Trophoblast cell (in vitro differentiated cells and primary cell): ENCODE data around the gene TPX2.

ENCODE experiments used
- DNase-seq, 2 donors: peaks; one replicate each; pipeline ENCODE4 v3.0.0-alpha.2; 2016
- H2AFZ ChIP-seq: 2 replicates; pipeline ENCODE4 v1.6.1; 2013; ENCODE audit warnings: low read length, moderate library complexity, mild to moderate bottlenecking; ENCODE audit not compliant: insufficient read depth, poor library complexity
- H2AK5ac ChIP-seq: 2 replicates; pipeline ENCODE4 v1.6.1; 2013; ENCODE audit warnings: mild to moderate bottlenecking, low read length
- H2BK120ac ChIP-seq: 2 replicates; pipeline ENCODE4 v1.6.1; 2013; ENCODE audit warnings: low read length, mild to moderate bottlenecking, moderate library complexity; ENCODE audit not compliant: insufficient read depth, poor library complexity
- H2BK12ac ChIP-seq: 2 replicates; pipeline ENCODE4 v1.6.1; 2013; ENCODE audit warnings: mild to moderate bottlenecking, low read length, moderate library complexity
- H2BK5ac ChIP-seq: 2 replicates; pipeline ENCODE4 v1.6.1; 2013; ENCODE audit warnings: low read length, low read depth, moderate library complexity, mild to moderate bottlenecking; ENCODE audit not compliant: poor library complexity
- H3K14ac ChIP-seq: 2 replicates; pipeline ENCODE4 v1.6.1; 2013; ENCODE audit warnings: mild to moderate bottlenecking, low read length
- H3K18ac ChIP-seq: 2 replicates; pipeline ENCODE4 v1.6.1; 2013; ENCODE audit warnings: mild to moderate bottlenecking, low read length
- H3K23ac ChIP-seq: 2 replicates; pipeline ENCODE4 v1.6.1; 2013; ENCODE audit warnings: low read length
- H3K27ac ChIP-seq: 2 replicates; pipeline ENCODE4 v1.5.1; 2013; ENCODE audit warnings: low read depth, mild to moderate bottlenecking, inconsistent platforms, low read length, moderate library complexity
- H3K27me3 ChIP-seq: 2 replicates; pipeline ENCODE4 v1.6.1; 2013; ENCODE audit warnings: inconsistent platforms, mild to moderate bottlenecking, low read length, moderate library complexity; ENCODE audit not compliant: insufficient read depth
- H3K36me3 ChIP-seq, 2 experiments: 1 replicate in 1 of 2; 2 replicates in 1 of 2; pipeline ENCODE4 v1.6.1; 2013; ENCODE audit warnings: low read length in 2 of 2, mild to moderate bottlenecking in 2 of 2, moderate library complexity in 1 of 2; ENCODE audit not compliant: insufficient read depth in 2 of 2, control insufficient read depth in 1 of 2
- H3K4ac ChIP-seq: 2 replicates; pipeline ENCODE4 v1.6.1; 2013; ENCODE audit warnings: low read depth, mild to moderate bottlenecking, low read length, moderate library complexity
- H3K4me1 ChIP-seq, 2 experiments: 1 replicate in 1 of 2; 2 replicates in 1 of 2; pipeline ENCODE4 v1.6.1; 2013; ENCODE audit warnings: low read length in 2 of 2, mild to moderate bottlenecking in 2 of 2, moderate library complexity in 1 of 2; ENCODE audit not compliant: insufficient read depth in 2 of 2, control insufficient read depth in 1 of 2
- H3K4me2 ChIP-seq: 2 replicates; pipeline ENCODE4 v1.6.1; 2013; ENCODE audit warnings: inconsistent platforms, mild to moderate bottlenecking, low read length, moderate library complexity
- H3K4me3 ChIP-seq: 2 replicates; pipeline ENCODE4 v1.5.1; 2013; ENCODE audit warnings: mild to moderate bottlenecking, low read depth, low read length, inconsistent platforms
- H3K79me1 ChIP-seq: one replicate; pipeline ENCODE4 v1.6.1; 2013; ENCODE audit warnings: low read length
- H3K79me2 ChIP-seq: 2 replicates; pipeline ENCODE4 v1.6.1; 2013; ENCODE audit warnings: low read length, mild to moderate bottlenecking; ENCODE audit not compliant: control insufficient read depth, insufficient read depth, poor library complexity
- H3K9ac ChIP-seq: 2 replicates; pipeline ENCODE4 v1.6.1; 2013; ENCODE audit warnings: mild to moderate bottlenecking, low read length
- H3K9me3 ChIP-seq: 2 replicates; pipeline ENCODE4 v1.6.1; 2013; ENCODE audit warnings: low read depth, mild to moderate bottlenecking, control low read depth, inconsistent platforms, low read length; ENCODE audit not compliant: insufficient read depth
- H4K12ac ChIP-seq: 2 replicates; pipeline ENCODE4 v1.6.1; 2013; ENCODE audit warnings: low read depth, mild to moderate bottlenecking, low read length, moderate library complexity
- H4K8ac ChIP-seq: 2 replicates; pipeline ENCODE4 v1.6.1; 2013; ENCODE audit warnings: low read depth, mild to moderate bottlenecking, low read length, moderate library complexity
- H4K91ac ChIP-seq: one replicate; pipeline ENCODE4 v1.6.1; 2013; ENCODE audit warnings: low read depth, mild to moderate bottlenecking, low read length, moderate library complexity
- WGBS: extraction: QIAGEN DNeasy Blood & Tissue Kit; methylation state at CpG from one replicate; pipeline ENCODE4 v1.1.7; 2013; ENCODE audit warnings: missing lambda C conversion rate; ENCODE audit not compliant: insufficient read length, insufficient coverage; ENCODE audit errors: extremely low coverage; 5-methylcytosine and 5-hydroxymethylcytosine counted together

The TPX2 gene

GRCh38 chr20:31713312-31714273 is 25.5 kb upstream of the TPX2 start:
- H3K79me1 ChIP-seq, result peaks cover 22% of the 10 kb centered on the region
- H3K4me3 ChIP-seq, result no peak overlapping the region
- peak overlapping the region; percentile 96 for H2BK120ac ChIP-seq
- H4K12ac ChIP-seq, result peak overlapping the region; percentile 88
- H3K4me2 ChIP-seq, result peak overlapping the region; percentile 32
- no CpG with 5 or more reads among the region's 9 CpGs for WGBS
- H4K8ac ChIP-seq, result peak overlapping the region; percentile 86
- peak overlapping the region; percentile 99 for H2BK5ac ChIP-seq
- H3K4me1 ChIP-seq, result peaks cover 16 to 22% of the 10 kb centered on the region in 2 experiments
- peaks cover 0 to 5% of the 10 kb centered on the region in 2 experiments for H3K36me3 ChIP-seq
- no peak overlapping the region for H3K9ac ChIP-seq
- H4K91ac ChIP-seq, result peak overlapping the region; percentile 99
- peak overlapping the region; percentile 83 for H2AFZ ChIP-seq
- peaks cover 10% of the 10 kb centered on the region for H3K79me2 ChIP-seq
- H2AK5ac ChIP-seq, result peak overlapping the region; percentile 56
- H3K27me3 ChIP-seq, result no peaks in the 10 kb centered on the region
- peak in 1 of 2 donors; percentile 32 for DNase-seq
- H3K4ac ChIP-seq, result peak overlapping the region; percentile 81
- peak overlapping the region; percentile 99 for H2BK12ac ChIP-seq
- peak overlapping the region; percentile 94 for H3K18ac ChIP-seq
- no peak overlapping the region for H3K23ac ChIP-seq
- H3K27ac ChIP-seq, result peak overlapping the region; percentile 95
- H3K9me3 ChIP-seq, result no peaks in the 10 kb centered on the region
- H3K14ac ChIP-seq, result peak overlapping the region; percentile 90

- Histone ChIP-seq H4K91ac (no peak overlapping the region), H2AK5ac (peak overlapping the region; percentile 60), H3K14ac (no peak overlapping the region), H2AFZ (no peak overlapping the region), H4K8ac (no peak overlapping the region), H3K4me1 (peaks cover 33 to 42% of the 10 kb centered on the region in 2 experiments), H3K27me3 (no peaks in the 10 kb centered on the region), H3K4me3 (no peak overlapping the region), H3K9ac (no peak overlapping the region), H3K23ac (no peak overlapping the region), H4K12ac (no peak overlapping the region), H3K36me3 (peaks cover 0 to 5% of the 10 kb centered on the region in 2 experiments), H2BK12ac (peak overlapping the region; percentile 60), H3K79me1 (peaks cover 38% of the 10 kb centered on the region), H2BK5ac (no peak overlapping the region), H3K9me3 (no peaks in the 10 kb centered on the region), H2BK120ac (no peak overlapping the region), H3K4me2 (no peak overlapping the region), H3K4ac (no peak overlapping the region), H3K27ac (no peak overlapping the region), H3K18ac (no peak overlapping the region), H3K79me2 (peaks cover 13% of the 10 kb centered on the region)
- no peak for DNase-seq
- no CpG with 5 or more reads among the region's 3 CpGs for WGBS
Observed at GRCh38 chr20:31715766-31716165, 23.3 kb upstream of the TPX2 start.

- no peak overlapping the region for H3K18ac ChIP-seq
- no peak overlapping the region for H3K4me3 ChIP-seq
- H2BK120ac ChIP-seq, result no peak overlapping the region
- no peak overlapping the region for H2AFZ ChIP-seq
- H3K36me3 ChIP-seq, result peaks cover 0 to 2% of the 10 kb centered on the region in 2 experiments
- H2BK5ac ChIP-seq, result no peak overlapping the region
- peaks cover 40% of the 10 kb centered on the region for H3K79me1 ChIP-seq
- no peak overlapping the region for H2BK12ac ChIP-seq
- H4K12ac ChIP-seq, result no peak overlapping the region
- H2AK5ac ChIP-seq, result no peak overlapping the region
- H3K27me3 ChIP-seq, result no peaks in the 10 kb centered on the region
- H4K8ac ChIP-seq, result no peak overlapping the region
- no peak for DNase-seq
- no peak overlapping the region for H3K23ac ChIP-seq
- H3K27ac ChIP-seq, result no peak overlapping the region
- WGBS, result no CpG with 5 or more reads among the region's 1 CpG
- H3K14ac ChIP-seq, result no peak overlapping the region
- H3K4ac ChIP-seq, result no peak overlapping the region
- no peak overlapping the region for H3K4me2 ChIP-seq
- no peak overlapping the region for H3K9ac ChIP-seq
- H3K9me3 ChIP-seq, result no peaks in the 10 kb centered on the region
- peaks cover 16% of the 10 kb centered on the region for H3K79me2 ChIP-seq
- H4K91ac ChIP-seq, result no peak overlapping the region
- peaks cover 36 to 46% of the 10 kb centered on the region in 2 experiments for H3K4me1 ChIP-seq
Observed at GRCh38 chr20:31716351-31716750, 22.7 kb upstream of the TPX2 start.

GRCh38 chr20:31716818-31717477 is 22.1 kb upstream of the TPX2 start:
- Histone ChIP-seq H3K4me3 (no peak overlapping the region), H3K23ac (no peak overlapping the region), H3K4ac (peak overlapping the region; percentile 35), H4K12ac (no peak overlapping the region), H2BK5ac (peak overlapping the region; percentile 15), H3K14ac (peak overlapping the region; percentile 28), H3K79me1 (peaks cover 45% of the 10 kb centered on the region), H3K9me3 (no peaks in the 10 kb centered on the region), H3K9ac (no peak overlapping the region), H2BK120ac (peak overlapping the region; percentile 69), H2AK5ac (peak overlapping the region; percentile 18), H4K8ac (peak overlapping the region; percentile 2), H3K79me2 (peaks cover 21% of the 10 kb centered on the region), H3K18ac (peak overlapping the region; percentile 7), H2BK12ac (peak overlapping the region; percentile 56), H3K36me3 (peaks cover 2 to 4% of the 10 kb centered on the region in 2 experiments), H3K4me1 (peaks cover 40 to 51% of the 10 kb centered on the region in 2 experiments), H3K4me2 (no peak overlapping the region), H3K27me3 (no peaks in the 10 kb centered on the region), H2AFZ (no peak overlapping the region), H3K27ac (no peak overlapping the region), H4K91ac (peak overlapping the region; percentile 38)
- DNase-seq, result no peak
- no CpG with 5 or more reads among the region's 5 CpGs for WGBS
